HG03039 (cell line): ENCODE measurements around the gene SIK2.

ENCODE experiments used
- ATAC-seq: cut with Tn5 transposase; IDR thresholded peaks from one replicate; pipeline ENCODE4 v1.9.1; 2021; ENCODE audit warnings: mild to moderate bottlenecking, moderate library complexity; ENCODE audit not compliant: unreplicated experiment

The SIK2 gene

DNA sequence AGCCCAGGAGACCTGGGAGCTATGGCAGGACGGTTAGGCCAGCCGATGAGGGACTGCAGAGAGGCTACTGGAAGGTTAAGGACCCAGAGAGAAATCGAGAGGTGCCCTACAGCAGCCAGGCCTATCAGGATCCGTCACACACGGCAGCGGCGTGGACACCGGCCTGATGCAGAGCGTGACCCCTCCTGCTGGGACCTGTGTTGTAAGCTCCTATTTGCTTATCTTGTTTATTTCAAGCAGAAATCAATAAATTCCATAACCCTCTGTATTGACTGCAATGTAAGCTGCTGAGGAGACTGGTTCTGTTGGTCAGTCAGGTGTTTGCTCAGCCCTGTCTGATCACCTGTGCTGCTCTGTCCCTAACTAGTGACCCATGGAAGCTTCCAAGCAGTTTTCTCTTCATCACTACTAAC is 124.1 kb downstream of the SIK2 start:
- no peak for ATAC-seq

DNA sequence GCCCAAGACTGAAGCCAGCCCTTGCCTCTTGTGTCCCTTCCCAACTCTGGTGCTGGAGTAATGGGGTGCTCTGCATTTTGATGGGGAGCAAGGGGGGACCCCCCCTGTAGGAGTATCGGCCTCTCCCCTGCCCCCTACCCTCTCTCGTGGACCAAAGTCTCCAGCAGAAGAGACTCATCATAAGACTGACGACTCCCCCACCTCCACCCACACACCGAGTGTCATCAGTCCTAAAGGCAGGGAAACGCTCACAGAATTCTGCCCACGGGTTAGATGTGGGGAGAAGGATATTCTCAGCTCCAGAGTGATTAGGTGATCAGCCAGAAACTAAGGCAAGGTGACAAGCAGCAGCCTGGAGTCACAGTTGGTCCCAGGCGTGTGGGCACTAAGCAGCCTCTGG is 125.2 kb downstream of the SIK2 start:
- ATAC-seq = no peak

DNA sequence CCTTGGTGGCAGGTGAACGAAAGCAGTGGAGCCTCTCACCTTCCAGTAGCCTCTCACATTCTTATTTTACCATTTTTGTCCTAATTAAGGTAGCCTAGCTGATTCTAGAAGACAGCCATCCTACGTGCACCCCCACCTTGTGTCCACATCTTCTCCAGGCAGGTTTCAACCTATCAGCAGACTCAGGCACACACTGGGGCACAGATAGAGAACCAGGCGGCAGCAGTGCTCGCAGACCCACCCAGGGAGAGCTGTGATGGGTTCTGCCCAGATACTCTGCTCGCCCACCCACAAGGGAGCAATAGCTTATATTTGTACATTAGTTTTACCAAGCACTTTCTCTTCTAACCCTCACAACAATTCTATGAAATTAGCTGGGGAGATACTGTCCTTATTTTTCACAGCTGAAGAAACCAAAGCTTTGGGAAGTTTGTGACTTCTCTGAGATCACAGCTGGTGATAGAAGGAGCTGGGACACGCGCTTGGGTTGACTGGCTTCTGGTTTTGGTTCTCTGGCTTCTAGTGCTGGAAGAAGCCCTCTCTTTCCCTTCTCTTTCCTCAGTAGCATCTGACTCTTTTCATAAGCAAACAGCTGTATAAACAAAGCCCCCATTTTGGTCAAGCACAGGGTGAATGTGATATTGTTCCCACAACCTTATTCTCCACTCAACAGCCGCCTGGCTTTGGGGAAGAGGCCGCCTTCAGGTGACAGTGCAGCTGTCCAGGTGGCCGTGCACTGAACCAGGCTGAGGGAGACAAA is 127.0 kb downstream of the SIK2 start:
- no peak for ATAC-seq

DNA sequence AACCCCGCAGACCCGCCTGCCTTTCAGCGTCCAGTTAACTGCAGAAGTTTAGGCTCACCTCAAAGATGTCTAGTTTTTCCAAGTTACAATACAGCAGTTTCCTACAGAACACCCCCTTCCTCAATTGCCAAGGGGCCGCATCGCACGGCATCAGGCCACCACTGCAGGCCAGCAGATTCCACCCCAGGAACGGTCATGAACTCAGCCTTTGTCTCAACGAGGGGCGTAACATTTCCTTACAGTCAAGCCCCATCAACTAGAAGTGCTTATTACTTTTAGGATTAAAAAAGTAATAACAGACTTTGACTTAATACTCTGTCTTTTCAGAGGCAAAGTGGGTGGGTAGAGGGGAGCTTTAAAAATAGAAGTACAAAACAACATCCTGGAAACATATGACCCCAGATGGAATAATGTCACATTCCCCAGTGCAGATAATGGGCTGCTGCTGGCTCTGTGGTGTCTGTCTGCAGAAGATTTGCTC is 127.6 kb downstream of the SIK2 start:
- ATAC-seq = no peak

DNA sequence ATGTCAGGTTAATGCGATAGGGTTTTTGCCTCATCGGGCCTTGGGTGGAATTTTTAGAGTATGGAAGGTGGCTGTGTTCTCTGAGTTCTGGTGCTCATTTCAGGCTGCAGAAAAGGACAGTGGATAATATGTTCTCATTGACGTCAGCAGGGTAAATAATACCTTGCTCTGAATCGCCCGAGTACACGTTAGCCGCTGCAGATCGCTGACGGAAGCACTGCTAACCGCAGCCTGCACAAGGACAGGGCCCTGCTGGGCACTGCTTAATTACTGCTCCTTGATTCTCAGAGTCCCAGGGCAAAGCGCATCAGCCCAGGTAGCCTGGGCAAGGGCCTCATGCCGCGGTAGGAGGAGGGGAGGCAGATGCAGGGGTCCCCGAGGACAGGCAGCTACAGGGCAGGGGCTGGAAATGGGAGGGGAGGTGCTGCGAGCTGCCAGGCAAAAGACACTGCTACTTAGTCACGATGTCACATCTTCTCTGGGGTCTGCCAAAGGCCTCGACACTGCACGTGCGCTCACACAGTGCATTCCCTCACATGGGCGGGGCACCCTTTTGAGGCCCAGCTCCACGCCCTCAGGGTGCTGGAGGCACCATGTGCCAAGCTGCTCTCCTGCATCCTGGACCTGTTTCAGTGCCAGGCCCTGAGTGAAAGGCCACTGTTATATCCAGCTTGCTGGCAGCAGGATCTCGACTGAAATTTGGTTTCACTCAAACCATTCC is 128.8 kb downstream of the SIK2 start:
- ATAC-seq = no peak

DNA sequence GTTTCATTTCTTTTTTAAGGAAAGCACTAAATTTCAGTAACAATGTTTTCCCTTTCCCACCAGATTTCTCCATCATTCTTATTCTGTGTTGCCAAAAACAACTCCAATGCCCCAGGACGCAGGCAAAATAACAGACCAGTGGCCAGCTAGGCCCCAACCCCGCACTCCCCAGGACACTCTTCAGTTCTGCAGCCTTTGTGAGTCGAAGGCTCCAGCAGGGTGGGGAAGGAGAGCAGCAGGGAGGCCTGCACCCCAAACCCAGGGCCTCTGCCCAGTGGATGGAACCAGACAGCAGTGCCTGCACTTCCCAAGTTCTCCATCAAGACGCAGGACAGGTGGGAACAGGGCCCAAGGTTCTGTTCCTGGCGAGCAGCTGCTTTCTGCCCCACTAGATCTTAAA is 129.6 kb downstream of the SIK2 start:
- ATAC-seq = no peak

DNA sequence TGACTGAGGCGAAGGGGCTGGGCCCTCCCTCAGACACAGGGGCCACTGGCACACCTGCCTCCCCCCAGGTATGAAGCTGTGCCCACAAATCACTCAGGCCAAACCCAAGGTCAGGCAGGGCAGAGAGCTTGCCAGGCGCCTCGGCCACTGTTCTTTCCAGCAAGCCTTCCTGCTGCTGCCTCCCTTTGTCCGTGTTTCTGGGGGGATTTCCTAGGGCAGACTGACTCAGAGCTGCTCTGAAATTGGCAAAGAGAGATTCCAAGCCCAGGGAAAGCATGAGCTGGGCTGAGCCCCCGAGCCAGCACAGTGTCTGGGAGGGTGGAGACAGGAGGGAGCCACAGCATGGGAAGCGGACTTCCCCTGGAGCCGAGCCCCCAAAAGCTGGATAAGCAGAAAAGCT is 130.8 kb downstream of the SIK2 start:
- ATAC-seq = no peak

DNA sequence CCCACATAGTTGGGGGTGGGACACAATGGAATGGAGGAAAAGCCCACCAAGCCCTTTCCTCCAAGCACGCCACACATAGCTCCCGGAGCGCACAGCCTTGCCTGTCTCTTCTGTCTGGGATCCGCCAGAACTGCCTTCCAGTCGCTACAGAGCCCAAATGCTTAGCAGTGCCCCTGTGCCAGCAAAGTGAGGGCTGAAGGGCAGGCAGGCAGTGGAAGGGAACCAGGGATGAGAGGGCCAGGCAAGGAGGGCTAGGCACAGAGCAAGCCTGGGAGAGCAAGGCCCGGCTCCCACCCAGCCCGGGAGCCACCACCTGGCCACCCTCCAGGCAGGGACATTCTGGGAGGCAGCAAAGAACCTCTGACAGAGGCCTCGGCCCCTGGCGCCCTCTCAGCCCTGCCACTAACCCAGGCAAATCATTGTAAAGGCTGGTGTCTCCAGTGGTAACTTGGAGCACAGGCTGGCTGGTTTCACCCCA is 131.4 kb downstream of the SIK2 start:
- no peak for ATAC-seq

DNA sequence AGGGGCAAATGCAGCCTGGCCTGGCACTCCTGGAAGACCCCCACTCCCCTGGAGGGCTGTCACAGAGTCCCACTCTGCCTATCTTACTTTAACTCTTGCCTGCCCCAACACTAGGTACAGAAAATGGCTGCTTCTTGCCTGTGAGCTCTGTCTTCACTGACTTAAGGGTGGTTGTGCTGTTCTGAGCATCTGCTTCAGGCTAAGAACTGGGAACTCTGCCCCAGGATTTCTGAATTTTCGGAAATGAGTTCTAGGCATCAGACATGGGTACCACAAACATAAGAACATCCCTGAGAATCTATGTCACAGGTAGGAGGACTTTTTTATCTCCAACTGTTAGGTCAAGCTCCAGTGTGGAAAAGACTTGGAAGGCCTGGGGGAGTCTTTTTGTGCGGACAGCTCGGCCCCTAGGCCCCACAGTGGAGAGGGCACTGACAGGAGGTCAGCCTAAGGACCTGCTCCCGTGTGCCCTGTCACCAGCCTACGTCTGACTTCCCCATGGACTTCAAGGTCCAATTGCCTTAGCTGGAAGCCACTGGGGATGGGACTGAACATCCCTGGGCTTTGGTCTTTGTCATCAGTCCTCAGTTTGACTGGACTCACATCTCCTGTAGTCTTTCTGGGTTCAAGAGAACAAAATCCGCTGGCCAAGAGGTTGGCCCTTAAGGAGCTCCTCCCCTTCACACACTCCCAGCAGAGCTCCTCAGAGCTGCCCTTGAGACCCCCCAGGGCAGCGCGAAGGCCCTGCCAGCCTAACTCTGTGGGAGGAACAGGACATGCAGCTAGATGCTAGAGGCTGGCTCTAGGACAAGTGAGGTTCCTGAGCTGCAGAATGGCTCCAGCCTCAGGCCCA is 132.1 kb downstream of the SIK2 start:
- no peak for ATAC-seq

DNA sequence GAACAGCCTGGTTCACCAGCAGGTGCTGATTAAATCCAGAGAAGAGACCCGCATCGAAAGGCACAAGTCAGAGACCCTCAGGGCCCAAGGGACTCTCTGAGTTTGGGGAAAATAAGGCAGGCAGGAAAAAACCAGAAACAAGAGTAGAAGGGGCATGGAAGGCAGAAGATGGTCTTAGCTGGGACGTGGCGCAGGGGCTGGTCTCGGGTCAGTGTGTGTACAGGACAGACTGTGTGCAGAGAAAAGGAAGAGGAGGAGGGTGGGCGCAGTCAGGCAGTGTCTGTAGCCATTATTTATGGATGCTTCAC is 132.7 kb downstream of the SIK2 start:
- ATAC-seq = no peak

DNA sequence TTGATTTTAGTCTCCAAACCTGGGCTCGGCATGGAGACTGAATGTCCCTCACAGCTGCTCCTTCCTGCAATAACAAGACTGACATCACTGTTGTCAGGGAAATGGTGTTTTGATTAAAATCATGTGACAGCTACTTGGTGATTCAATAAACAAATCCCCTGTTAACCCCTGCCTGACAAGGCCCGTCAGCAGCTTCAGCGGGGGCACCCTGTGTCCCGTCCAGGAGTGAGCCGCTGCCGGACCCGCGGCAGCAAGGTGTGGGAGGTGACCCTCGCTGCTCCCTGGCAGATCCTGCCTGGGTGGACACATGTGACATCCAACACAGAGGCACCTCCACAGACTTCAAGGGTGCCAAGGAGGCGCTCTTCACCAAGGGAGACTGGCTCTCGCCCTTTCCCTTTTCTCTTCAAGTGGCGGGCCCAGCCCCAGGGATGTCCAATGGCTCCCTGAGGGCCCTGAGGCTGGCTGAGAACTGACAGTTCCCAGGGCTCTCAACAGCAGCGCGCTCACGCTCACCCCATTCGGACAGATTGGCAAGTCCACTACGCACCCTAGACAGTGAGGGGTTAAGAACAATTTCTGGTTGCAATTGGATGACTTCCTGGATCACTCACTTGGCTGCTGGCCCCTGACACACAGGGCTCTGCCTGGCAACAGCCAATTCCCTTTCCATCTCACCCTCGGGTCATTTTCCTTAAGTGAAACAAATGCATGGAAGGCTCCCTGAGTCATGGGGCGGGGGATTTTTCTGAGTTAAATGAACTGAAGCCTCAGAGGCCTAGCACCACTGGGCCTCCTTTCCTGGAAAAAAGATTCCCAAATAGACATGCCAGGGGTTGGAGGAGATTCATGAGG is 133.2 kb downstream of the SIK2 start:
- ATAC-seq = no peak

DNA sequence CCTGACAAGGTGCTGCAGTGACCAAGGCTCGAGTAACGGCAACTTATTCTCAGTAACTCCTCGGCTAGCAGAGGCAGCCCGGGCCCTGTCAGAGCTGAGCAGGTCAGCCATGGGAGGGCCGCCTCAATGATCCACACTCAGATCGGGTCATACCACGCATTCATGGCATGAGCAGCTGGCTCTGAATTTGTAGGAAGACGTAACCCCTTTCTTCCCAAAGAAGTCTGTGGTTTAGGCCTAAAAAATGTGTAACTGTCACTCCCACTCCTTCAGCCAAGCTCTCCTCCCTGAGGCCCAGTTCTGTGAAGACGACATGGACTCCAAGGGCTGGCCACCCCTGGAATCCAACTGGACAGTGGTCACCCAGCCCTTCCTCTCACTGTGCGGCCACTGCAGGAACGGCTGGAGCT is 133.9 kb downstream of the SIK2 start:
- no peak for ATAC-seq

DNA sequence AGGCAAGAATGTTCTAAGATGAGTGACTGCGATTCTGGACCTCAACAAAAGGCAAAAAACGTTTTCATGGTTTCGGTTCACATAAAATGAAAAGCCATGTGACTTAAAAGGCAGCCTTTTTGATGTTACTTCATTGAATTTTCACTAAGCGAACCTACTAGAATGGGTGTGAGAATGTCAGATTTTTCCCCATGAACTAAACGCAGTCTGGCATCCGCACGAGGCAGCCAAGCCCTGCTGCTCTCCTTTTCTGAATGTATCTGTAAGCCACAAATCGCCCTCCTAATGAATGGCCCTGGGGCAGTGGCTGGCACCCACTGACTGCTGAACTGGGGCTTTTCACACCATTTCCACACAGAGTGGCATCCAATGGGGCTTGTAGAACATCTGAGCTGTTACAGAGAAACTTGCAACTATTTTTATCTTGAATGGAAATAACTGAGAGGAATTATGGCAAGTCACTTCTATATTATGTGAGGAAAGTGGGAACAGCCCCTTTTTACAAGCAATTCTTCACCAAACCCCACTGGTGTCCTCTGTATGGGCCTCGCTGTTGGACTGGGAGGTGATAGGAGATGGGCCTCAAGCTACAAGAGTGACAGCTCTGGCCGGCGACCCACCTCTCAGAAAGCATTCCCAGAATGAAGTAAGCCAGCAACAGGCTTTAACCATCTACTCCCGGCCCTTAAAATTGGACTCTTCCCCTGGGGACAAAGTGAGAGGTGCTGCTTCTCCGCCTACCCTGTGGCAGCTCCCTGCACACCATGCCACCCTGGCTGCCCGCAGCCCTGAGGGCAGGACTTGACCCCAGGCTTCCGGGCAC is 134.6 kb downstream of the SIK2 start:
- no peak for ATAC-seq

DNA sequence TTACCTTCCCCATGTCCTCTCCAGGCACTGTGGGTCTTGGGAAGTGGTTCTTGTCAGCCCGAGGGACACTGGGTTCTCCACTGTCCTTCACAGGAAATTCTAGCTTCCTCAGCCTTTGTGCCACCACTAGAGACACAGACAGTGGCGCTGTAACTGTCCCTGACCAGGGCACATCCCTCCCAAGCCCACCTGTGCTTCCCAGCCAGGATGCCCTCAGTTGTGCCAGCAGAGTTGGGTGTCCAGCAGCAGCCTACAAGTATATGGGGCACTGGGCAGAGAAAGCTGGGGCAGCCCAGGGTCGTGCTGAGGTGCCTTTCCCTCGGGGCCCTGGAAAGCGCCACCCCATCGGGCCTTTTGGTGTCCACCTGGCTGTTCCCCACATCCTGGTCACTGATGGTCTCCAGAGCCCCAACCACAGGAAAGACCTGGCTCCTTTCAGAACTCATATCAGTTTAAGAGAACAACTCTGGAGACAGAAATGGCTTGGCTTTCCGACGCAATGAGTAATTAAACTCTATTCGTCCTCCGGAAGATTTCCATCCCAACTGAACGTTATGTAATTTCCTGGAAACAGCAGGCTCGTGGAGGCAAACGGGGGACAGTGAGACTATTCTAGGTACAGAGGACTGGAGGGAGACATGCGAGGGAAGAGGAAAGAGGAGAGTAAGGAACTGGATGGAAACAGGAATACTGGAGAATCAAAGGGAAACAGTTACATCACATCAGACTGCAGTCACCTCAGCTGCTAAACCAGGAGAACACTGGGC is 135.4 kb downstream of the SIK2 start:
- no peak for ATAC-seq

DNA sequence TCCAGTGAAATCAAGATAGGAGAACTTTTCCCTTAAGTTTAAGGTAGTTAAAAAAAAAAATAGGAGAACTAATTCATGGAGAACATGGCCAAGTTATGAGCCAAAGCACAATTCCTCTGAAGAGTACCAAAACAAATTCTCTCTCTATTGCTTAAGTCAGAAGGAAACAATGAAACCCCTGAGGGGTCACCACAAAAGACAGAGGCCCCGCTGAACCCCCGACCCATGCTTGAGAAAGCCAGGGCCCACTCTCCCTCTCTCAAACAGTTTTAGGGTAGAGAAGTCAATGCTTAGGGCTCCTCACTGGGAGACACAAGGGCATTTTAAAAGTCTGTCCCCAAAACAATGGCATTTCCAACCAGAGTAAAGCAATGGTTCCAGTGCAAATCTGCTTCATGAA is 137.1 kb downstream of the SIK2 start:
- no peak for ATAC-seq

DNA sequence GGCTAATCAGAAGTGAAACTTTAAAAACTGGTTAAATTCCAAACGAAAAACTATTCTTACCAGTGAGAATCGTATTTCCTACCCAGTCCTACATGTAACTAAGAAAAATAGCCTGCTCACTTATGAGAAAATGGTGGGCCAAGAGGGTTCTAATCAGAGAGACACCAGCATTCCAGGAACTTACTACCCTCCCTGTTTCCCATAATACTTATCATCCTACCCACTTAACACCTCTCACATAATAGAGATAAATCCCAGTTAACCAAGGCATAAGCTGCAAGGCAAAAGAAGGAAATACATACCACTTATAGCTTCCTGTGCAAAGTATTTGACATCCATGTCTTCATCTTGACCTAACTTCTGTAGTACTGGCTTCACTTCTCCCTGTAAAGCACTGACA is 139.5 kb downstream of the SIK2 start:
- no peak for ATAC-seq

DNA sequence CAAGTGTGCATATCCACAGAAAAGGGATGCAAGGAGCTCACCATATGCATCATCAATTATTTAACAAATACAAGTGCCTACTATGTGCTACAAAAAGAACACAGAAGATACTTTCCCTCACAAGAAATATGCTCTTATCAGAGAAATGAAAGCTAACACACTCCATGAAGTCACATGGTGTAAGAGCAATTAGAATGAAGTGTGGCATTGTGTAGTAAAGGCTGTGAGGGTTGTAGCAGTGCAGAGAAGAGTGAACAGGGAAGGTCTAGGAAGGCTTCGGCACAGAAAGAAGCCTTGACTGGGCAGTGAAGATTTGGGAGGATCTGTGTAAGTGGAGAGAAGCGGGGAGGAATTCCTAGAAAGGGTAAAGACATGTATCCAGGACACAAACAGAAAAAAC is 141.5 kb downstream of the SIK2 start:
- no peak for ATAC-seq

DNA sequence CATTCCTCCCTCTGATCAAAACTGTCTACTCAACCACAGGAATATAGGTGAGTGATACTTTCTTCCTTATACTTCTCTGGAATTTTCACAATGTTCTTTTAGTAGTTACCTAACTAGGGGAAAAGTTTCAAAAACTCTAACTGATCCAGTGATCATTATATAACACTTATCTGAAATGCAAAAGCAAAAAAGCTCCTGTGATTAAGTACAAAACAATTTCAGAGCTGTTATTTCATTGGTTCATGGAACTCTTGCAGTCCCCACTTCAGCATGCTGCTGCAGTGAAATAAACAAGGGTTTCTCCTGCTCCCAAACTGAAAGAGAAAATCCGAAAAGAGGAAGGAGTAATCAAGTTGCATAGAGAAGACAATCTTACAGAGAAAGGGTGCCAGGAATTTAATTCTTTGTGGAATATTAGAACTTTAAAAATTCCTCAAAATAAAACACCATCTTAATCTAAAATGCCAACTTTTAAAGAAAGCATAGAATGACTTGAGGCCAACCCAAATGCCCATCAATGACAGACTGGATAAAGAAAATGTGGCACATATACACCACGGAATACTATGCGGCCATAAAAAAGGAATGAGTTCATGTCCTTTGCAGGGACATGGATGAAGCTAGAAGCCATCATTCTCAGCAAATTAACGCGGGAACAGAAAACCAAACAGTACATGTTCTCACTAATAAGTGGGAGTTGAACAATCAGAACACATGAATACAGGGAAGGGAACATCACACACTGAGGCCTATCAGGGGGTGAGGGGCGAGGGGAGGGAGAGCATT is 143.7 kb downstream of the SIK2 start:
- no peak for ATAC-seq
